Measurements from ENCODE around the gene SSMEM1.

DNA sequence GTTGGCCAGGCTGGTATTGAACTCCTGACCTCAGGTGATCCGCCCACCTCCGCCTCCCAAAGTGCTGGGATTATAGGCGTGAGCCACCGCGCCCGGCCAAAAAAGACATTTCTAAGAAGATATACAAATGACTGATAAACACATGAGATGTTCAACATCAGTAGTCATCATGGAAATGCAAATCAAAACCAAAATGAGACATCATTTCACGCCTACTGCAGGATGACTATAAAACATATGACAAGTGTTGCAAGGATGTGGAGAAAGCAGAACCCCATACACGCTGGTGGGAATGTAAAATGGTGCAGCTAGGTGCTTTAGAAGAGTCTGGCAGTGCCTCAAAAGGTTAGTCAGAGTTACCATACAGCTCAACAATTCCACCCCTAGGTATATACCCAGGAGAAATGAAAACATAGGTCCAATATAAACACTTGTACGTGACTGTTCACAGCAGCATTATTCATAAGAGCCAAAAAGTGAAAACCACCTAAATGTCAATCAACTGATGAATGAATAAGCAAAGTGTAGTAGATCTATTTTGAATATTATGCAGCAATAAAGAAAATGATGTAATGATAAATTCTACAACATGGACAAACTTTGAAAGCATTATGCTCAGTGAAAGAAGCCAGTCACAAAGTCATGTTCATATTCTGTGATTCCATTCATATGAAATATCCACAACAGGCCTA lies 26.9 kb upstream of the SSMEM1 start:
- TF ChIP-seq POLR2AphosphoS5 (IDR thresholded peaks at IDR 0.05; ENCODE audit: low read depth, low read length) (no peak), POLR2A (IDR thresholded peaks at IDR 0.05; ENCODE audit: low read depth, low read length) (no peak), SPI1 (IDR thresholded peaks at IDR 0.05; ENCODE audit: low read depth, low read length) (no peak), TAF1 (IDR thresholded peaks at IDR 0.05; ENCODE audit: low read depth, low read length) (no peak), PAX5 (IDR thresholded peaks at IDR 0.05; ENCODE audit: insufficient read depth, low read length, severe bottlenecking) (no peak)
